ENCODE results near the gene EPHB2.

GRCh38 chr1:22880174-22880601 lies 169.5 kb downstream of the EPHB2 start:
- TF ChIP-seq MEIS1 (CRISPR knock-in tag; IDR thresholded peaks at IDR 0.05; ENCODE audit: borderline replicate concordance) (no peak), ZNF664 (tag by site-specific recombination; IDR thresholded peaks at IDR 0.05) (no peak), KLF16 (tag by site-specific recombination; IDR thresholded peaks at IDR 0.05) (no peak), ZNF274 (IDR thresholded peaks at IDR 0.05; ENCODE audit: low read length) (no peak), ZNF274 (tag by site-specific recombination; IDR thresholded peaks at IDR 0.05; ENCODE audit: borderline replicate concordance) (no peak), ZFP3 (tag by site-specific recombination; IDR thresholded peaks at IDR 0.05; ENCODE audit: low read depth) (no peak), TRIM28 (IDR thresholded peaks at IDR 0.05; ENCODE audit: borderline replicate concordance, low read length) (no peak), MYNN (tag by site-specific recombination; IDR thresholded peaks at IDR 0.05; ENCODE audit: borderline replicate concordance) (no peak), ZNF280C (tag by site-specific recombination; IDR thresholded peaks at IDR 0.05) (no peak), ZNF354C (tag by site-specific recombination; IDR thresholded peaks at IDR 0.05; ENCODE audit: borderline replicate concordance, low read depth) (no peak), ZNF24 (tag by site-specific recombination; IDR thresholded peaks at IDR 0.05) (no peak)
- TF ChIP-seq, protein P1, sequence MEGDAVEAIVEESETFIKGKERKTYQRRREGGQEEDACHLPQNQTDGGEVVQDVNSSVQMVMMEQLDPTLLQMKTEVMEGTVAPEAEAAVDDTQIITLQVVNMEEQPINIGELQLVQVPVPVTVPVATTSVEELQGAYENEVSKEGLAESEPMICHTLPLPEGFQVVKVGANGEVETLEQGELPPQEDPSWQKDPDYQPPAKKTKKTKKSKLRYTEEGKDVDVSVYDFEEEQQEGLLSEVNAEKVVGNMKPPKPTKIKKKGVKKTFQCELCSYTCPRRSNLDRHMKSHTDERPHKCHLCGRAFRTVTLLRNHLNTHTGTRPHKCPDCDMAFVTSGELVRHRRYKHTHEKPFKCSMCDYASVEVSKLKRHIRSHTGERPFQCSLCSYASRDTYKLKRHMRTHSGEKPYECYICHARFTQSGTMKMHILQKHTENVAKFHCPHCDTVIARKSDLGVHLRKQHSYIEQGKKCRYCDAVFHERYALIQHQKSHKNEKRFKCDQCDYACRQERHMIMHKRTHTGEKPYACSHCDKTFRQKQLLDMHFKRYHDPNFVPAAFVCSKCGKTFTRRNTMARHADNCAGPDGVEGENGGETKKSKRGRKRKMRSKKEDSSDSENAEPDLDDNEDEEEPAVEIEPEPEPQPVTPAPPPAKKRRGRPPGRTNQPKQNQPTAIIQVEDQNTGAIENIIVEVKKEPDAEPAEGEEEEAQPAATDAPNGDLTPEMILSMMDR (tag by site-specific recombination; IDR thresholded peaks at IDR 0.05): no peak
- TF ChIP-seq, protein P2, sequence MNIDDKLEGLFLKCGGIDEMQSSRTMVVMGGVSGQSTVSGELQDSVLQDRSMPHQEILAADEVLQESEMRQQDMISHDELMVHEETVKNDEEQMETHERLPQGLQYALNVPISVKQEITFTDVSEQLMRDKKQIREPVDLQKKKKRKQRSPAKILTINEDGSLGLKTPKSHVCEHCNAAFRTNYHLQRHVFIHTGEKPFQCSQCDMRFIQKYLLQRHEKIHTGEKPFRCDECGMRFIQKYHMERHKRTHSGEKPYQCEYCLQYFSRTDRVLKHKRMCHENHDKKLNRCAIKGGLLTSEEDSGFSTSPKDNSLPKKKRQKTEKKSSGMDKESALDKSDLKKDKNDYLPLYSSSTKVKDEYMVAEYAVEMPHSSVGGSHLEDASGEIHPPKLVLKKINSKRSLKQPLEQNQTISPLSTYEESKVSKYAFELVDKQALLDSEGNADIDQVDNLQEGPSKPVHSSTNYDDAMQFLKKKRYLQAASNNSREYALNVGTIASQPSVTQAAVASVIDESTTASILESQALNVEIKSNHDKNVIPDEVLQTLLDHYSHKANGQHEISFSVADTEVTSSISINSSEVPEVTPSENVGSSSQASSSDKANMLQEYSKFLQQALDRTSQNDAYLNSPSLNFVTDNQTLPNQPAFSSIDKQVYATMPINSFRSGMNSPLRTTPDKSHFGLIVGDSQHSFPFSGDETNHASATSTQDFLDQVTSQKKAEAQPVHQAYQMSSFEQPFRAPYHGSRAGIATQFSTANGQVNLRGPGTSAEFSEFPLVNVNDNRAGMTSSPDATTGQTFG (tag by site-specific recombination; IDR thresholded peaks at IDR 0.05; ENCODE audit: borderline replicate concordance): no peak
- TF ChIP-seq, protein P3, sequence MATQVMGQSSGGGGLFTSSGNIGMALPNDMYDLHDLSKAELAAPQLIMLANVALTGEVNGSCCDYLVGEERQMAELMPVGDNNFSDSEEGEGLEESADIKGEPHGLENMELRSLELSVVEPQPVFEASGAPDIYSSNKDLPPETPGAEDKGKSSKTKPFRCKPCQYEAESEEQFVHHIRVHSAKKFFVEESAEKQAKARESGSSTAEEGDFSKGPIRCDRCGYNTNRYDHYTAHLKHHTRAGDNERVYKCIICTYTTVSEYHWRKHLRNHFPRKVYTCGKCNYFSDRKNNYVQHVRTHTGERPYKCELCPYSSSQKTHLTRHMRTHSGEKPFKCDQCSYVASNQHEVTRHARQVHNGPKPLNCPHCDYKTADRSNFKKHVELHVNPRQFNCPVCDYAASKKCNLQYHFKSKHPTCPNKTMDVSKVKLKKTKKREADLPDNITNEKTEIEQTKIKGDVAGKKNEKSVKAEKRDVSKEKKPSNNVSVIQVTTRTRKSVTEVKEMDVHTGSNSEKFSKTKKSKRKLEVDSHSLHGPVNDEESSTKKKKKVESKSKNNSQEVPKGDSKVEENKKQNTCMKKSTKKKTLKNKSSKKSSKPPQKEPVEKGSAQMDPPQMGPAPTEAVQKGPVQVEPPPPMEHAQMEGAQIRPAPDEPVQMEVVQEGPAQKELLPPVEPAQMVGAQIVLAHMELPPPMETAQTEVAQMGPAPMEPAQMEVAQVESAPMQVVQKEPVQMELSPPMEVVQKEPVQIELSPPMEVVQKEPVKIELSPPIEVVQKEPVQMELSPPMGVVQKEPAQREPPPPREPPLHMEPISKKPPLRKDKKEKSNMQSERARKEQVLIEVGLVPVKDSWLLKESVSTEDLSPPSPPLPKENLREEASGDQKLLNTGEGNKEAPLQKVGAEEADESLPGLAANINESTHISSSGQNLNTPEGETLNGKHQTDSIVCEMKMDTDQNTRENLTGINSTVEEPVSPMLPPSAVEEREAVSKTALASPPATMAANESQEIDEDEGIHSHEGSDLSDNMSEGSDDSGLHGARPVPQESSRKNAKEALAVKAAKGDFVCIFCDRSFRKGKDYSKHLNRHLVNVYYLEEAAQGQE (tag by site-specific recombination; IDR thresholded peaks at IDR 0.05): no peak

Measured in HEK293 (cell line).